Measurements from ENCODE around the gene VAV2.

Gene VAV2

GRCh38 chr9:133848471-133849109, 143.5 kb downstream of the VAV2 start:
- DNase-seq, result no peak

- no peak for DNase-seq
Measured at GRCh38 chr9:133846483-133847090, 145.5 kb downstream of the VAV2 start.

GRCh38 chr9:133845440-133845839, 146.7 kb downstream of the VAV2 start:
- peak; percentile 76 for DNase-seq

- no peak for DNase-seq
Measured at GRCh38 chr9:133844881-133845410, 147.2 kb downstream of the VAV2 start.

GRCh38 chr9:133844398-133844784, 147.7 kb downstream of the VAV2 start:
- peak; percentile 28 for DNase-seq

GRCh38 chr9:133843751-133844397, 148.2 kb downstream of the VAV2 start:
- DNase-seq, result no peak

GRCh38 chr9:133843250-133843649, 148.9 kb downstream of the VAV2 start:
- no peak for DNase-seq

GRCh38 chr9:133842721-133843227, 149.3 kb downstream of the VAV2 start:
- DNase-seq, result no peak

GRCh38 chr9:133842174-133842573, 149.9 kb downstream of the VAV2 start:
- no peak for DNase-seq

GRCh38 chr9:133841167-133841812, 150.8 kb downstream of the VAV2 start:
- DNase-seq, result no peak

- no peak for DNase-seq
Measured at GRCh38 chr9:133839822-133840329, 152.2 kb downstream of the VAV2 start.

- DNase-seq, result no peak
Measured at GRCh38 chr9:133838859-133839507, 153.1 kb downstream of the VAV2 start.

GRCh38 chr9:133837627-133838597, 154.2 kb downstream of the VAV2 start:
- DNase-seq, result no peak

- no peak for DNase-seq
Measured at GRCh38 chr9:133836818-133837217, 155.3 kb downstream of the VAV2 start.

GRCh38 chr9:133836001-133836758, 155.9 kb downstream of the VAV2 start:
- no peak for DNase-seq

- no peak for DNase-seq
Measured at GRCh38 chr9:133835262-133835901, 156.7 kb downstream of the VAV2 start.

- DNase-seq, result no peak
Measured at GRCh38 chr9:133834080-133834976, 157.8 kb downstream of the VAV2 start.

- DNase-seq, result no peak
Measured at GRCh38 chr9:133833388-133834025, 158.6 kb downstream of the VAV2 start.
